GM12892 (cell line): Measurements from ENCODE around the gene CATSPERB.

ENCODE experiments used
- POLR2A ChIP-seq: IDR thresholded peaks from 2 replicates; pipeline ENCODE4 v1.6.1; 2011; ENCODE audit warnings: low read depth, low read length, control low read depth
- POLR2AphosphoS5 ChIP-seq: IDR thresholded peaks from 2 replicates; pipeline ENCODE4 v1.6.1; 2011; ENCODE audit warnings: low read depth, low read length, control low read depth
- TAF1 ChIP-seq: IDR thresholded peaks from 2 replicates; pipeline ENCODE4 v1.6.1; 2011; ENCODE audit warnings: low read depth, mild to moderate bottlenecking, control low read depth, low read length, borderline replicate concordance

- TF ChIP-seq POLR2A (no peak), POLR2AphosphoS5 (no peak), TAF1 (no peak)
Observed at GRCh38 chr14:91752961-91753360, 21.1 kb upstream of the CATSPERB start.
